ENCODE data around the gene OR3A2. TPM values are rescaled to one million over a fixed set of nuclear protein-coding genes. Genes with fewer than 3 reads are reported as not detected.

Gene OR3A2
- total RNA-seq (2022; extraction: Qiagen RNA extraction; ENCODE audit: low read depth) = not detected in 5 replicates

DNA sequence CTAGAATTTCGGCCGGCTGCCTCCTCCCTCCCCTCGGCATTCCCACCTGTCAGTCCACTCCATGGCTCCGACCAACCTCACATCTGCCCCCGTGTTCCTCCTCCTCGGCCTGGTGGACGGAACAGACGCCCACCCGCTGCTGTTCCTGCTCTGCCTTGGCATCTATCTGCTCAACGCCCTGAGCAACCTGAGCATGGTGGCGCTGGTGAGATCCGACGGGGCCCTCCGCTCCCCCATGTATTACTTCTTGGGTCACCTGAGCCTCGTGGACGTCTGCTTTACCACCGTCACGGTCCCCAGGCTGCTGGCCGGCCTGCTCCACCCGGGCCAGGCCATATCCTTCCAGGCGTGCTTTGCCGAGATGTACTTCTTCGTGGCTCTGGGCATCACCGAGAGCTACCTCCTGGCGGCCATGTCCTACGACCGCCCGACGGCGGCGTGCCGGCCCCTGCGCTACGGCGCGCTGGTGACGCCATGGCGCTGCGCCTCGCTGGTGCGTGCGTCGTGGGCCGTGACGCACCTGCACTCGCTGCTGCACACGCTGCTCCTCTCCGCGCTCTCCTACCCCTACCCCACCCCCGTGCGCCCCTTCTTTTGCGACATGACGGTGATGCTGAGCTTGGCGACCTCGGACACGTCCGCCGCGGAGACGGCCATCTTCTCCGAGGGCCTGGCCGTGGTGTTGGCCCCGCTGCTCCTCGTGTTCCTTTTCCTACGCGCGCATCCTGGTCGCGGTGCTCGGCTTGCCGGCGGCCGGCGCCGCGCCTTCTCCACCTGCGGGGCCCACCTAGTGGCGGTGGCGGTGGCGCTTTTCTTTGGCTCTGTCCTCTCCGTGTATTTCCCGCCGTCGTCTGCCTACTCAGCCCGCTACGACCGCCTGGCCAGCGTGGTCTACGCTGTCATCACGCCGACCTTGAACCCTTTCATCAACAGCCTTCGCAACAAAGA is at the start of gene OR3A2:
Gene OR3A2, minus strand, starts transcription at position 440 of the 948 bp plus-strand sequence.

DNA sequence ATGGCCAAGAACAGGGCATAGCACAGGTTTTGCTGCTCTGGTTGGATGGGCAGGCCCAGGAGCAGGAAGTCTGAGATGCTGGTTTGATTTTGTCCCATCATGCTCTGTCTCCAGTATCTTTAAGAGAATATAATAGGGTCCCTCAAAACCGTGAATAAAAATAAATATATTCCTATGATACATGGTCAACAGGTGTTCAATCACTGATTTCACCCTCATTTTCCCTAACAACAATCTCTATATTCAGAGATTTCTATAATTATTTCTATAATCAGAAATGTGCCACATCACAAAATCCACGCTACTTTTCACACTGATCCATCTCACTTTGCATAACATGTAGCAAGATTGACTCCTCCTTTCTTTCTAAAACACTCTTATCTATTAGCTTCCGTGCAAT is 47.6 kb upstream of the OR3A2 start, which contains the start of gene OR1E2:
Gene OR1E2, minus strand, starts transcription at position 101 of the 400 bp plus-strand sequence. Its CDS starts 0 bp downstream, at position 101.

DNA sequence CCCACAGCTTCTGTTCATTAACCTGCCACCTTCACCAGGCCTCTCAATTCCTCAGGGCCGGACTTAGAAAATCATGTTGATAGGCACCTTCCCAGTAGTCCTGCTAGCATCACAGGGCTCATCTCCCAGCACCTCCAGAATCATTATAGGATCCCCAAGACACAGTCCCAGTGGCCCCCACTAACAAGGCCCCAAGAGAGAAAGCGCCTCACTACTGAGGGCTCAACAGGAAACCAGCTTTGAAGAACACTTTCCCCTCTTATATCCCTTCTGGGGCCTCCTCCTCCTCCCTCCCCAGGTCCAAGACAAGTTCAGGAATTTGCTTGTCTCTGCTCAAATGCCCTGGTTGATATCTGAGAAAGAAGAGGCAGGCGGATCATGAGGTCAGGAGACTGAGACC is 25.0 kb upstream of the OR3A2 start, which contains the start of gene OR3A3:
Gene OR3A3, plus strand, starts transcription at position 301 of the 400 bp plus-strand sequence.

DNA sequence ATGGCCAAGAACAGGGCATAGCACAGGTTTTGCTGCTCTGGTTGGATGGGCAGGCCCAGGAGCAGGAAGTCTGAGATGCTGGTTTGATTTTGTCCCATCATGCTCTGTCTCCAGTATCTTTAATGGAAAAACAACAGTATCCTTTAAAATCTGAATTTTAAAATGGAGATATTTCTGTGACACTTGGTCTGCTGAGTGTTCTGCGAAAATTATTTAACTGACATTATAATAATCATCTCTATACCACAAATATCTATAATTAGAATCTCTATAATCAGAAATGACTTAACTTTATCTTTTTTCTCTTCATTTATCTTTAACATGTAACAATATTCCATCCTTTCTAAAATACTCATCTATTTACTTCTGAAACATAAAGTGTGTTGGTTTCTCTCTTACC is 12.2 kb upstream of the OR3A2 start, which contains the start of gene OR1E1:
Gene OR1E1, minus strand, starts transcription at position 101 of the 400 bp plus-strand sequence. Its CDS starts 0 bp downstream, at position 101.

DNA sequence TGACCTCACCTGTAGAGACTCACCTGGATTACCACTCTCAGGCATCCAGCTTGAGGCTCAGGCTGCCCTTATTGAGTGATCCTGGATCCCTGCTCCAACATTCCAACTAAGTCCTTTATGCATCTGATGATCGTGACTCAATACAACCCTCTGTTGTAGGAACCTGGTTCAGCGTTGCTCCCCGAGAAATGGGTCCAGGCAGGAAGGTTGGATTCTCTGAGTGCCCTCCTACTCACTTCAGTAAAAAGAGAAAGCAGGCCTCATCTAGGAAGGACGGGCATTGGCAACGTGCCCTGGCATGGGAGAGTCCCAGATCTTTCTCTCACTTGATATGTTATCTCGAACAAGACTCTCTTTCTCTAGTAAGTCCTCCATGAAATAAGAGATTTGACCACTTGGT is 87.8 kb downstream of the OR3A2 start, which contains the start of gene OR3A1:
Gene OR3A1, minus strand, starts transcription at position 101 of the 400 bp plus-strand sequence. CDS start 5,778 bp downstream, outside the sequence.

Other genes with a start within 250 kb of the OR3A2 start
- gene OR1A2, start 188.8 kb downstream of the OR3A2 start, total RNA-seq (2022; extraction: Qiagen RNA extraction; ENCODE audit: low read depth) = not detected in 5 replicates
- gene OR1A1, start 178.6 kb downstream of the OR3A2 start, total RNA-seq (2022; extraction: Qiagen RNA extraction; ENCODE audit: low read depth) = not detected in 5 replicates
- not detected in 5 replicates for gene OR3A1, start 87.9 kb downstream of the OR3A2 start, total RNA-seq (2022; extraction: Qiagen RNA extraction; ENCODE audit: low read depth)
- gene OR1E1, start 12.1 kb upstream of the OR3A2 start, total RNA-seq (2022; extraction: Qiagen RNA extraction; ENCODE audit: low read depth) = not detected in 5 replicates
- gene OR3A3, start 25.1 kb upstream of the OR3A2 start, total RNA-seq (2022; extraction: Qiagen RNA extraction; ENCODE audit: low read depth) = not detected in 5 replicates
- not detected in 5 replicates for gene OR1E2, start 47.5 kb upstream of the OR3A2 start, total RNA-seq (2022; extraction: Qiagen RNA extraction; ENCODE audit: low read depth)
- not detected in 5 replicates for gene SPATA22, start 85.5 kb upstream of the OR3A2 start, total RNA-seq (2022; extraction: Qiagen RNA extraction; ENCODE audit: low read depth)
- not detected in 5 replicates for gene ASPA, start 89.7 kb upstream of the OR3A2 start, total RNA-seq (2022; extraction: Qiagen RNA extraction; ENCODE audit: low read depth)
- 0.36 to 0.67 TPM (median 0.41 TPM) in 5 replicates for gene TRPV3, start 171.5 kb upstream of the OR3A2 start, total RNA-seq (2022; extraction: Qiagen RNA extraction; ENCODE audit: low read depth)
- gene TRPV1, start 223.1 kb upstream of the OR3A2 start, total RNA-seq (2022; extraction: Qiagen RNA extraction; ENCODE audit: low read depth) = 4.0 to 5.2 TPM (median 4.2 TPM) in 5 replicates
- gene SHPK, start 249.9 kb upstream of the OR3A2 start, total RNA-seq (2022; extraction: Qiagen RNA extraction; ENCODE audit: low read depth) = 12.9 to 17.0 TPM (median 15.3 TPM) in 5 replicates

All from A549 treated with CpdA at 1 μM for 4 hours (cell line).